CD4-positive, alpha-beta T cell (primary cell): Measurements from ENCODE around the gene RAI1. TPM values are rescaled to one million over a fixed set of nuclear protein-coding genes. Genes with fewer than 3 reads are reported as not detected.

ENCODE experiments used
- ATAC-seq: fragments of 200-7000 bp; cut with Tn5 transposase; one replicate; pipeline ENCODE4 v1.10.0; 2022; ENCODE audit warnings: mild to moderate bottlenecking; ENCODE audit not compliant: poor library complexity
- CTCF ChIA-PET: fragments of 350-600 bp; sonication (Branson Sonifier 250); formaldehyde crosslinking; loops from one replicate; lab custom pipeline; 2021; ENCODE audit warnings: antibody characterized with exemption, inconsistent platforms; lab: Charles Lee
- POLR2A ChIA-PET: fragments of 350-600 bp; sonication (Branson Sonifier 250); formaldehyde crosslinking; loops from one replicate; lab custom pipeline; 2021; ENCODE audit warnings: antibody characterized with exemption, inconsistent platforms; lab: Charles Lee
- DNase-seq, 14 experiments: peaks; one replicate each; pipeline ENCODE4 v3.0.0-alpha.2; 2013 to 2020; ENCODE audit warnings: mixed read lengths in 2 of 14
- H3K27ac ChIP-seq, 2 donors: one replicate each; pipeline versions ENCODE4 v1.5.1 to v1.7.0; 2013; ENCODE audit warnings: low read length in 2 of 2, low read depth in 1 of 2, mild to moderate bottlenecking in 1 of 2
- H3K27me3 ChIP-seq, 2 experiments: 1 replicate in 1 of 2; 2 replicates in 1 of 2; pipeline versions ENCODE4 v1.6.1 to v1.7.0; 2013; ENCODE audit warnings: low read length in 2 of 2, control low read depth in 1 of 2, mild to moderate bottlenecking in 1 of 2, moderate library complexity in 1 of 2; ENCODE audit not compliant: insufficient read depth in 2 of 2, control insufficient read depth in 1 of 2
- H3K36me3 ChIP-seq: one replicate; pipeline ENCODE4 v1.6.1; 2013; ENCODE audit warnings: low read length, control low read depth; ENCODE audit not compliant: insufficient read depth
- H3K4me1 ChIP-seq: one replicate; pipeline ENCODE4 v1.6.1; 2013; ENCODE audit warnings: low read length, control low read depth; ENCODE audit not compliant: insufficient read depth
- H3K4me3 ChIP-seq: one replicate; pipeline ENCODE4 v1.5.1; 2013; ENCODE audit warnings: mild to moderate bottlenecking, low read length, moderate library complexity
- H3K9me3 ChIP-seq, 2 experiments: 1 replicate in 1 of 2; 2 replicates in 1 of 2; pipeline versions ENCODE4 v1.6.1 to v1.7.0; 2013; ENCODE audit warnings: low read length in 2 of 2, mild to moderate bottlenecking in 2 of 2, control low read depth in 1 of 2, moderate library complexity in 1 of 2; ENCODE audit not compliant: control insufficient read depth in 1 of 2, insufficient read depth in 1 of 2
- H3K27ac Mint-ChIP-seq: one replicate; pipeline ENCODE4 v1.8.0; 2020; ENCODE audit warnings: mixed read lengths
- H3K27me3 Mint-ChIP-seq: one replicate; pipeline ENCODE4 v1.8.0; 2021; ENCODE audit warnings: mixed read lengths
- H3K36me3 Mint-ChIP-seq: one replicate; pipeline ENCODE4 v1.8.0; 2021; ENCODE audit warnings: low read depth, mixed read lengths
- H3K4me1 Mint-ChIP-seq: one replicate; pipeline ENCODE4 v1.8.0; 2021; ENCODE audit warnings: low read depth, mixed read lengths
- H3K4me3 Mint-ChIP-seq: one replicate; pipeline ENCODE4 v1.8.0; 2020; ENCODE audit warnings: mild to moderate bottlenecking, mixed read lengths
- H3K9me3 Mint-ChIP-seq: one replicate; pipeline ENCODE4 v1.8.0; 2020; ENCODE audit warnings: mixed read lengths
- intact Hi-C, 2 experiments: fragments of 100-400 bp; cut with DNase I in 1 of 2; cut with micrococcal nuclease in 1 of 2; formaldehyde crosslinking; loops; one replicate each; pipeline versions ENCODE4 v1.15.1 to v1.9.0; 2023 to 2025; cut with DNase I, micrococcal nuclease
- total RNA-seq, 174 experiments: library from RNA in 2 of 174; stranded (reverse) in 2 of 174; gene quantifications; one replicate each; pipeline ENCODE4 v1.2.3 and lab custom pipeline; 2021 to 2026
- TF ChIP-seq, protein P1 (sequence below): fragments of 200-600 bp; IDR thresholded peaks from one replicate; pipeline ENCODE4 v1.8.0; 2022; ENCODE audit warnings: antibody characterized with exemption, mild to moderate bottlenecking

Gene RAI1
- total RNA-seq, 2 experiments from 2014 or later = 19.3 to 25.2 TPM

DNA sequence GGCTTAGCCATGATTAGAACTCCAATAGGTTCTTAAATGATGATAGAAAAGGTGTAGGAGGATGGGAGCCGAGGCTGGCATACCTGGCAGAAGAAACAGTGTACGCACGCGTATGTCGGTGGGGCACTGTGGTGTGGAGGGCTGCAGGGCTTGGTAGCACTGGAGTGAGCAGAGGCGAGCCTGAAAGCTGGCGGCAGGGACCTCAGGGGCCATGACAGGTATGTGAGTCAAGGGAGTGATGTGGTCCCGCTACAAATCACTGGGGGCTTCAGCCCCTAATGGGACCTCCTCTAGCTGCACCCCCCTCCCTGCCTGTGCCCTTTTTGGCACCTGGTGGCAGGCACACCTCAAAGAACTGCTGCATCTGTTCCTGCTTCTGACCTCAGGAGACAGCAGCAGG, 67.3 kb downstream of the RAI1 start:
- peak overlapping the region in 1 of 2 donors; percentile 31 for H3K27ac ChIP-seq
- H3K36me3 ChIP-seq = no peaks in the 10 kb centered on the region
- Mint-ChIP-seq H3K27ac (peak overlapping the region; percentile 59), H3K4me1 (peaks cover 52% of the 10 kb centered on the region), H3K27me3 (no peaks in the 10 kb centered on the region), H3K4me3 (no peak overlapping the region), H3K9me3 (no peaks in the 10 kb centered on the region), H3K36me3 (no peaks in the 10 kb centered on the region)
- H3K4me1 ChIP-seq = peaks cover 49% of the 10 kb centered on the region
- CTCF ChIA-PET = interaction anchor here (1.1 to 1.9 kb wide), 2 partner anchors 35 to 111 kb away, joined by 3 to 8 read pairs; no protein-coding TSS in a partner anchor
- POLR2A ChIA-PET = no interaction called here
- ATAC-seq (no peak), DNase-seq (no peak)
- no peak overlapping the region for H3K4me3 ChIP-seq
- intact Hi-C loops = no loop called here
- H3K27me3 ChIP-seq = no peaks in the 10 kb centered on the region
- TF ChIP-seq, protein P1, sequence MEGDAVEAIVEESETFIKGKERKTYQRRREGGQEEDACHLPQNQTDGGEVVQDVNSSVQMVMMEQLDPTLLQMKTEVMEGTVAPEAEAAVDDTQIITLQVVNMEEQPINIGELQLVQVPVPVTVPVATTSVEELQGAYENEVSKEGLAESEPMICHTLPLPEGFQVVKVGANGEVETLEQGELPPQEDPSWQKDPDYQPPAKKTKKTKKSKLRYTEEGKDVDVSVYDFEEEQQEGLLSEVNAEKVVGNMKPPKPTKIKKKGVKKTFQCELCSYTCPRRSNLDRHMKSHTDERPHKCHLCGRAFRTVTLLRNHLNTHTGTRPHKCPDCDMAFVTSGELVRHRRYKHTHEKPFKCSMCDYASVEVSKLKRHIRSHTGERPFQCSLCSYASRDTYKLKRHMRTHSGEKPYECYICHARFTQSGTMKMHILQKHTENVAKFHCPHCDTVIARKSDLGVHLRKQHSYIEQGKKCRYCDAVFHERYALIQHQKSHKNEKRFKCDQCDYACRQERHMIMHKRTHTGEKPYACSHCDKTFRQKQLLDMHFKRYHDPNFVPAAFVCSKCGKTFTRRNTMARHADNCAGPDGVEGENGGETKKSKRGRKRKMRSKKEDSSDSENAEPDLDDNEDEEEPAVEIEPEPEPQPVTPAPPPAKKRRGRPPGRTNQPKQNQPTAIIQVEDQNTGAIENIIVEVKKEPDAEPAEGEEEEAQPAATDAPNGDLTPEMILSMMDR = no peak
- no peaks in the 10 kb centered on the region for H3K9me3 ChIP-seq

DNA sequence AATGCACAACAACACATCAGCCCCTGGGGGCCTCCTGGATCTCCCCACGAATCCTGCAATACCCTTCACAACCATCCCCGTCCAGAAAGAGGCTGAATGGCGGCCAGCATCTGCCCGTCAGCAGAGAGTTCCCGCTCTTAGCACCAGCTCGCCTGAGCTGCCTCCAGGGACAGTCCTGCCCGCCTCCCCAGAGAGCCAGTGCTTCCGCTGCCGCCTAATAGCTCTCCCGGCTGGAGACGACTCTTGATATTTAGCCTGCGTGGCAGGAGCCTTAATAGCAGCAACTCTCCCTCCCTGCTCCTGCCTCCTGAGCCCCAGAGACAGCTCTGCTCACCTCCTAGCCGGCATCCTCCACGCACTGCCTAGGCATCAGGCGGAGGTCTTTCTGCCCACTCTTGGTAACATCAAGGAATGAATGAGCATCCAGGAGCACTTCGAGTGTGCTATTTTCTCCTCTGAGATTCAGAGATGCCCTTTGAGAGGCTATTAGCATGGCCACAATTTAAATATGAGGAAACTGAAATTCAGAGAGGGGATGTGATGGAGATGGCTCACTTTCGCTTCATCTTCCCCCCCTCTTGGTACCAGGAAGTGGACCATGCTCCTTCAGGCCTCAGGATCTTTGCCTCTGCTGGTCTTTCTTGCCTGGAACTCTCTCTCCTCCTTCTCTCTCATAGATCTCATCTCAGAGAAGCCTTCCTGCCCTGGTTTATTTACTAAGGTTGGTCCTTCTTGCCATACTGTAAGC, 67.9 kb downstream of the RAI1 start:
- ATAC-seq (no peak), DNase-seq (no peak)
- H3K9me3 Mint-ChIP-seq = no peaks in the 10 kb centered on the region
- no peaks in the 10 kb centered on the region for H3K36me3 Mint-ChIP-seq
- H3K27me3 Mint-ChIP-seq = no peaks in the 10 kb centered on the region
- no peaks in the 10 kb centered on the region for H3K27me3 ChIP-seq
- CTCF ChIA-PET = interaction anchor here (1.1 to 1.9 kb wide), 2 partner anchors 34 to 111 kb away, joined by 3 to 8 read pairs; no protein-coding TSS in a partner anchor
- peak overlapping the region; percentile 31 to 66 for H3K27ac ChIP-seq
- no peaks in the 10 kb centered on the region for H3K36me3 ChIP-seq
- peak overlapping the region; percentile 17 for H3K4me3 Mint-ChIP-seq
- intact Hi-C loops = no loop called here
- TF ChIP-seq, protein P1 = no peak
- peaks cover 53% of the 10 kb centered on the region for H3K4me1 ChIP-seq
- no peak overlapping the region for H3K4me3 ChIP-seq
- H3K9me3 ChIP-seq = no peaks in the 10 kb centered on the region
- POLR2A ChIA-PET = interaction anchor here (0.9 to 2.8 kb wide), 3 partner anchors 9 to 209 kb away, joined by 3 to 21 read pairs (median 3); no protein-coding TSS in a partner anchor
- H3K27ac Mint-ChIP-seq = peak overlapping the region; percentile 95
- peaks cover 57% of the 10 kb centered on the region for H3K4me1 Mint-ChIP-seq

DNA sequence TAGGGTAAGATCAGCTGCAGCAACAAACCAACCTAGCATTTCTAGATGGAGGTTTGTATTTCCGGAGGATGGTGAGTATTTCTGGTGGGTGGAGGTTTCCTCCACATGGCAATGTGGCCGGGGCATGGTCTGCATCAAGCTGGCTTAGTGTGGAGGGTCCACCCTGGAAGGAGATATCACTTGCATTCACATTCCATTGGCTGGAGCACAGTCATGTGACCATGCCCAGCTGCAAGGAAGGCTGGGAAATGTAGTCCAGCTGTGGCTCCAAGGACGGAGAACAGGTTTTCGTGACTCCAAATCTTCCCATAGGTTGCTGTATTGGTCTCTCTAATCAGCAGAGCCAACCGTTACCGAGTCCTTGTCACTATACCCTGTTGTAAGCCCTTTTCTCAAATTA, 68.7 kb downstream of the RAI1 start:
- Histone ChIP-seq H3K4me1 (peaks cover 60% of the 10 kb centered on the region), H3K9me3 (no peaks in the 10 kb centered on the region), H3K27ac (peak overlapping the region in 1 of 2 donors; percentile 66), H3K36me3 (no peaks in the 10 kb centered on the region), H3K27me3 (no peaks in the 10 kb centered on the region), H3K4me3 (no peak overlapping the region)
- TF ChIP-seq, protein P1 = no peak
- Mint-ChIP-seq H3K36me3 (no peaks in the 10 kb centered on the region), H3K27ac (peak overlapping the region; percentile 95), H3K4me1 (peaks cover 64% of the 10 kb centered on the region), H3K9me3 (no peaks in the 10 kb centered on the region), H3K4me3 (peak overlapping the region; percentile 17), H3K27me3 (no peaks in the 10 kb centered on the region)
- POLR2A ChIA-PET = interaction anchor here (0.9 to 2.8 kb wide), 4 partner anchors 10 to 208 kb away, joined by 3 to 21 read pairs (median 4); no protein-coding TSS in a partner anchor
- ATAC-seq = no peak
- CTCF ChIA-PET = interaction anchor here (1.9 kb wide), 1 partner anchor 110 kb away, joined by 8 read pairs; no protein-coding TSS in a partner anchor
- peak in 13 of 14 experiments; percentile 12 to 79 (median 42) for DNase-seq
- intact Hi-C loops = loop anchor here (5.0 to 10.0 kb wide), 3 partner anchors 42 to 285 kb away; partner anchors contain the start of genes ATPAF2 (in 1 of the 2), DRC3 (in 1 of the 2), GID4 (in 1 of the 2) and TOM1L2 (in 1 of the 2)
